RWPE2 (cell line): ENCODE results near the gene OR13J1.

Source experiments
- ATAC-seq: fragments of 200-7000 bp; cut with Tn5 transposase; 3 replicates; pipeline ENCODE4 v1.9.1; 2021; ENCODE audit warnings: low read depth
- DNase-seq: peaks from one replicate; pipeline ENCODE4 v3.0.0-alpha.2; 2020; ENCODE audit warnings: low spot score
- H3K27ac ChIP-seq: fragments of 450-650 bp; 2 replicates; pipeline ENCODE4 v1.5.1; 2017; ENCODE audit warnings: mild to moderate bottlenecking; ENCODE audit not compliant: poor library complexity, severe bottlenecking
- H3K27me3 ChIP-seq: fragments of 250-450 bp; sonication (Bioruptor Pico); 2 replicates; pipeline ENCODE4 v1.5.1; 2021; ENCODE audit warnings: mild to moderate bottlenecking, moderate library complexity; ENCODE audit not compliant: insufficient read depth, poor library complexity, severe bottlenecking
- H3K36me3 ChIP-seq: fragments of 250-450 bp; sonication (Bioruptor Pico); 2 replicates; pipeline ENCODE4 v1.5.1; 2020; ENCODE audit warnings: low read depth, mild to moderate bottlenecking, moderate library complexity
- H3K4me1 ChIP-seq: fragments of 250-450 bp; sonication (Bioruptor Pico); 2 replicates; pipeline ENCODE4 v1.5.1; 2021; ENCODE audit warnings: mild to moderate bottlenecking, moderate library complexity; ENCODE audit not compliant: insufficient read depth, poor library complexity, severe bottlenecking
- H3K4me3 ChIP-seq: fragments of 250-450 bp; sonication (Bioruptor Pico); 2 replicates; pipeline ENCODE4 v1.5.1; 2021; ENCODE audit warnings: mild to moderate bottlenecking, moderate library complexity; ENCODE audit not compliant: severe bottlenecking
- H3K9me3 ChIP-seq: fragments of 250-450 bp; sonication (Bioruptor Pico); 2 replicates; pipeline ENCODE4 v1.5.1; 2021; ENCODE audit warnings: mild to moderate bottlenecking, moderate library complexity; ENCODE audit not compliant: severe bottlenecking
- CTCF ChIP-seq: fragments of 450-650 bp; IDR thresholded peaks from one replicate; pipeline ENCODE4 v1.5.1; 2017; ENCODE audit warnings: mild to moderate bottlenecking, moderate library complexity; ENCODE audit not compliant: poor library complexity, severe bottlenecking

OR13J1 gene

DNA sequence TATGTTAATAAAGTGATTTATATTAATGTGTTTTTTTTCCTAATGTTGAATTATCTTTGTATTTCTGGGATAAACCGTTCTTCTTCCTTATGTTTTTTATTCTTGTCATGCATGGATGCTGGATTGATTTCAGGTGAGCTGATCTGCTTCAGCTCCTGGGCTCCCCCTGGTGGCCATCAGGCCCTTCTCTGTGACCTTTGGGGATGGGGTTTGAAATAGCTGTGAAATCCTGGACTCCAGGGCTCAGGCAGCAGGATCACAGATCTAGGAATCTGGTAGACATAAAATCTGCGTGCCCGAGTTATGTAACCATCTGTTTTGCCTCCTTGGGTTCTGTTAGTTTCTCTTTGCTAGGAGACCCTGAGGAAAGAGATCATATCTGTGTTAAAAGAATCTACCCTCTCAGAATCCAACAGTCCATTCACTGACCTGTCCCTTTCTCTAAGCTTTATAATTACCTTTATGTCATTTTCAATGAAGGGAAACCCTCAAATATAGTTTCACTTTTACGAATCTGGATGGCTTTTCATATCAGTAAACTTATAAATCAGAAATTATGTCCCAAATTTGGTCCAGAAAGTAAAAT is 12.2 kb upstream of the OR13J1 start:
- Histone ChIP-seq H3K36me3 (no peaks in the 10 kb centered on the region), H3K27ac (no peak overlapping the region), H3K4me1 (no peaks in the 10 kb centered on the region), H3K27me3 (no peaks in the 10 kb centered on the region), H3K9me3 (no peaks in the 10 kb centered on the region), H3K4me3 (no peak overlapping the region)
- ATAC-seq: peak; percentile 80
- no peak for DNase-seq
- TF ChIP-seq CTCF: peak; percentile 99

- Histone ChIP-seq H3K27me3 (no peaks in the 10 kb centered on the region), H3K9me3 (peaks cover 2% of the 10 kb centered on the region), H3K27ac (no peak overlapping the region), H3K4me3 (no peak overlapping the region), H3K36me3 (no peaks in the 10 kb centered on the region), H3K4me1 (peaks cover 6% of the 10 kb centered on the region)
- no peak for ATAC-seq
- no peak for TF ChIP-seq CTCF
- no peak for DNase-seq
These were observed 2.3 kb upstream of the OR13J1 start for GRCh38 chr9:35872505-35872904.

DNA sequence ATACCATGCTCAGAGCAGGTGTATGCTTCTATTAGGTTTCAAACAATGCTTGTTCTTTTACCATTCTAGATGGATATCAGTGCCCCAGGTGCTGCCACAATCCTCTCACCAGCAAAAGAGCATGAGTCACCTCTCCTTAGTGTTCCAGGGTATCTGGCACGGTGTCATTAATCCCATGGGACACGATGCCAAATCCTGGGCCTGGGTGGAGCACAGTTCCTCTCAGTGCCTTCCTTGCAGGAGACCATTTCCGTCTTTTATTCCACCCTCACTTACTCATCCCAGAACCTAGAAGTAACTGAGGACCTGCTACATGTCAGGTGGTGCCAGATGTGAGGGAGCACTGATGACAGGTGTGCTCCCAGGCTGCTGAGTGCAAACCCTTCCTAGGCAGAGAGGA is 1.3 kb upstream of the OR13J1 start:
- TF ChIP-seq CTCF: no peak
- Histone ChIP-seq H3K27ac (no peak overlapping the region), H3K4me3 (no peak overlapping the region), H3K9me3 (peaks cover 2% of the 10 kb centered on the region), H3K36me3 (no peaks in the 10 kb centered on the region), H3K27me3 (no peaks in the 10 kb centered on the region), H3K4me1 (peaks cover 6% of the 10 kb centered on the region)
- ATAC-seq (peak; percentile 92), DNase-seq (no peak)

- ATAC-seq: no peak
- no peak overlapping the region for H3K4me3 ChIP-seq
- no peak for DNase-seq
- H3K27ac ChIP-seq: no peak overlapping the region
- no peaks in the 10 kb centered on the region for H3K36me3 ChIP-seq
- peaks cover 6% of the 10 kb centered on the region for H3K4me1 ChIP-seq
- H3K9me3 ChIP-seq: no peaks in the 10 kb centered on the region
- no peak for TF ChIP-seq CTCF
- no peaks in the 10 kb centered on the region for H3K27me3 ChIP-seq
These were observed 482 bp downstream of the OR13J1 start for GRCh38 chr9:35869621-35870216.

GRCh38 chr9:35868933-35869332 is 1.3 kb downstream of the OR13J1 start:
- Histone ChIP-seq H3K27ac (no peak overlapping the region), H3K4me1 (peaks cover 6% of the 10 kb centered on the region), H3K4me3 (no peak overlapping the region), H3K9me3 (no peaks in the 10 kb centered on the region), H3K36me3 (no peaks in the 10 kb centered on the region), H3K27me3 (no peaks in the 10 kb centered on the region)
- no peak for TF ChIP-seq CTCF
- DNase-seq: no peak
- no peak for ATAC-seq
